ENCODE results near the gene CDX2. TPM values are rescaled to one million over a fixed set of nuclear protein-coding genes. Genes with fewer than 3 reads are reported as not detected.
A peak's percentile ranks its signal among the peaks of the same experiment; 100 is the strongest.

The CDX2 gene
- total RNA-seq, 1 donor from 2014 or later = not detected

DNA sequence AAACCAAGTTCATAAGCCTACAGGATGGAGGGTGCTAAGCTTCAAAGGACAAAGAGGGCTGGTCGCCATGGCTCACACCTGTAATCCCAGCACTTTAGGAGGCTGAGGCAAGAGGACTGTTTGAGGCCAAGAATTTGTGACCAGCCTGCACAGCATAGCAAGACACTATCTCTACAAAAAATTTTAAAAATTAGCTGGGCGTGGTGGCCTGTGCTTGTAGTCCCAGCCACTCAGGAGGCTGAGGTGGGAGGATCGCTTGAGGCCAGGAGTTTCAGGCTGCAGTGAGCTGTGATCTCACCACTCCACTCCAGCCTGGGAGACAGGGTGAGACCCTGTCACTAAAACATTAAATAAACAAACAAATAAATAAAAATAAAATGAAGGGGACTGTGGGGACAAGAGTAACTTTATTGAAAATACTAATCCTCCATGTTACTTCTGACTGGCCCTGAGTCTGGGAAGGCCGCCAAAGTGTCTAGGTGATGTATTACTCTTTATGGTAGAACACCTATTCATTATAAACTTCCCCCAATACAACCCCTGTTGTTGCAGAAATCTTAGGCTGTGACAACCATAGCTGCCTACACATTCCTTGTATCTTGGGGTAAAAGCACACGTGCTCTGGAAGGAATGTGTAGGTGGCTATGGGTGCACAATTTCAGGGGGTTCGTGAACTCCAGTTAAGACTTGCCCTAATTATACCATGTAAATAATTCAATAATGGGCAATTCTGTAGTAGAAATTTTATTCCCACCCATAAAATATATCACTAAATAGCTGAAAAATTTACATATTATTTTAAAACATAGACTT, 34.0 kb upstream of the CDX2 start:
- no peak overlapping the region for H3K4me3 ChIP-seq (ENCODE audit: low read depth, low read length)
- DNase-seq (ENCODE audit: low read depth) = no peak
- TF ChIP-seq, protein P1, sequence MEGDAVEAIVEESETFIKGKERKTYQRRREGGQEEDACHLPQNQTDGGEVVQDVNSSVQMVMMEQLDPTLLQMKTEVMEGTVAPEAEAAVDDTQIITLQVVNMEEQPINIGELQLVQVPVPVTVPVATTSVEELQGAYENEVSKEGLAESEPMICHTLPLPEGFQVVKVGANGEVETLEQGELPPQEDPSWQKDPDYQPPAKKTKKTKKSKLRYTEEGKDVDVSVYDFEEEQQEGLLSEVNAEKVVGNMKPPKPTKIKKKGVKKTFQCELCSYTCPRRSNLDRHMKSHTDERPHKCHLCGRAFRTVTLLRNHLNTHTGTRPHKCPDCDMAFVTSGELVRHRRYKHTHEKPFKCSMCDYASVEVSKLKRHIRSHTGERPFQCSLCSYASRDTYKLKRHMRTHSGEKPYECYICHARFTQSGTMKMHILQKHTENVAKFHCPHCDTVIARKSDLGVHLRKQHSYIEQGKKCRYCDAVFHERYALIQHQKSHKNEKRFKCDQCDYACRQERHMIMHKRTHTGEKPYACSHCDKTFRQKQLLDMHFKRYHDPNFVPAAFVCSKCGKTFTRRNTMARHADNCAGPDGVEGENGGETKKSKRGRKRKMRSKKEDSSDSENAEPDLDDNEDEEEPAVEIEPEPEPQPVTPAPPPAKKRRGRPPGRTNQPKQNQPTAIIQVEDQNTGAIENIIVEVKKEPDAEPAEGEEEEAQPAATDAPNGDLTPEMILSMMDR (conservative IDR thresholded peaks at IDR 0.05; ENCODE audit: low read depth, low read length) = no peak

DNA sequence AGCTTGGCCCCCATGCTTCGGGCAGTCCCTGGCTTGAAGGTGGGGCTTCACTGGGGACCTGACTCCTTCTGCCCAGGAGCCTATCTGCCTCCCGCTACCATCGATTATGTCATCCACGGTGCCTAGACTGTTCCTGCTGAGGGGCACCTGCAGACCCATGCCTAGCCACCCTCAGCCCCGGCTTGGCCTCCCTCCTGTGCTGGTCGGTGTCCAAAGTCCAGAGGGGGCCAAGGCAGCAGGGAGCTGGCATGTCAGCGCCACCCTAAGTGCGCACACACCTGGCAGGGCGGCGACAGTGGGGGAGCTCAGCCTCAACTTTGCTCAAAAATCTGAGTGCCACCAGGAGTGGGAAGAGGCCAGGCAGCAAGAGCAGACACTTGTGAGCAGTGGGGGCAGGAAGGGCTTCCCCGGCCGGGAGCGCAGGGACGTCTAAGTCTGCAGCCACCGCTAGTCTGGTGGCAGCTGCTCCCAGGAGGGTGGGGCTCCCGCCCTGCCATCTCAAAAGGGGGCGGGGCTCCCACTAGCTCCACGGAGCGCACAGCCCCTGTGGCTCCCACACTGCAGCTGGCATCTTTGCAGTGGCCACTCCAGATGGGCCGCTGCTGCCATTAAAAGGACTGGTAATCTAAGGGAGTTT, 32.8 kb upstream of the CDX2 start:
- TF ChIP-seq, protein P1 (conservative IDR thresholded peaks at IDR 0.05; ENCODE audit: low read depth, low read length) = no peak
- no peak for DNase-seq (ENCODE audit: low read depth)
- H3K4me3 ChIP-seq (ENCODE audit: low read depth, low read length) = no peak overlapping the region

DNA sequence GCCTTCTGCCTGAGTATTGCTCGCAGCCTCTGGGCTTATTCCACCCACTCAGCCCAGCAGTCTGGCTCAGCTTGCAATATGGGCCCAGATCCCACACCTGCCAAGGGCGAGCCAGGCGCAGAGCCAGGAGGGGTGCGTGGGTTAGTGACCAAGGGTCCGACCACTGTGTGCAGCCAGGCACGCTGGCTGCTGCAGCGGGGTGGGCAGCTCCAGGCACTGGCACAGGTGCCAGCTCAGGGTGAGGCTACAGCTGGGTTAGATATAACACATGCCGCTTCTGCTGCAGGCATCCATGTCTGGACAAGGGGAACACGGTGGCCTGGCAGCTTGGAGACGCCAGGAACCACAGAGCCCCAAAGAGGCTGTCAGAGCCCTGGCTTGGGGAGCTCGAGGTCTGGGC, 31.9 kb upstream of the CDX2 start:
- no peak for DNase-seq (ENCODE audit: low read depth)
- TF ChIP-seq, protein P1 (conservative IDR thresholded peaks at IDR 0.05; ENCODE audit: low read depth, low read length) = no peak
- no peak overlapping the region for H3K4me3 ChIP-seq (ENCODE audit: low read depth, low read length)

DNA sequence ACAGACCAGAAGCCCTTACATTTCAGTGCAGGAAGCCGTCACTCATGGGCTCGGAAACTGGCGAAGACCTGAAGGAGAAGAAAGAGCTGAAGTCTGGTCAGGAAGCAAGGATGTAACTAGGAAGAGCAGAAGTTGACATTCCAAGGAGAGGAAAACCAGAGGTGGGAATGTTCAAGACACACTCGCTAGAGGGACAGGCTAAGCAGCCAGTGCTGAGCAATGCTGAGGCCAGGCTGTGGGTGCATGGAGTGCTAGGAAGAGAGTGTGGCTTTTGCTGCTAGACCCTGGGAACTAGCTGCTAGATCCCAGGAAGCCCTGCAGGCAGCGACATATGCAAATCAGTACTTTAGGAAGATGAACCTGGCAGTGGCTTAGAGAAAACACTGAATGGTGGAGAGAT, 31.5 kb upstream of the CDX2 start:
- H3K4me3 ChIP-seq (ENCODE audit: low read depth, low read length) = no peak overlapping the region
- TF ChIP-seq, protein P1 (conservative IDR thresholded peaks at IDR 0.05; ENCODE audit: low read depth, low read length) = no peak
- DNase-seq (ENCODE audit: low read depth) = no peak

DNA sequence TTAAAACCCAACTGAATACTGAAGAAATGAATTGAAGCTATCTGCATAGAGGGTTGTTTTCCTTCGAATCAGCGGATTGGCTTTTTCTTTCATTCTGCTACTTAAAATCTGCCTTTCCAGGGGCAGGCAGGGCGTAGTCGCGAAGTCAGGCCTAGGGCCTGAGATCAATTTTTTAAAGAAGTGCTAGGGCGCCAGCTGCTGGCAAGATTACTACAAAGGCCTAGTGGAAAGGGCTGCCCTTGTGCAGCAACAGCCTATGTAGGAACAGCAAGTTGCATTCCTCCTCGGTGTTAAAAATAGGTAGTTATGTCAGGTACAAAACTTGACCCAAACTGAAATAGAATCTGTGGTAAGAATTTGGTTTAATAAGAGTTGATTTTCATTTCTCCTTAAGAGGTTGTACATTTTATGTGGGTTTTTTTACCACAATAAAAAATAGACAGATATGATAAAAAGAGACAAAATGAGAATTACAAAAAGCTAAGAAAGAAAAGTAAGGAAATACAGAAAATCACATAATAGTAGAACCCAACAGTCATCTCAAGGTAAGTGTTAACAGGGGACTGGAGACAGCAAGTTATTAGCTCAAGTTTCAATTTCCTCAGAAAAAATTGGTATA, 28.9 kb upstream of the CDX2 start:
- DNase-seq (ENCODE audit: low read depth) = no peak
- H3K4me3 ChIP-seq (ENCODE audit: low read depth, low read length) = no peak overlapping the region
- TF ChIP-seq, protein P1 (conservative IDR thresholded peaks at IDR 0.05; ENCODE audit: low read depth, low read length) = peak; percentile 68

DNA sequence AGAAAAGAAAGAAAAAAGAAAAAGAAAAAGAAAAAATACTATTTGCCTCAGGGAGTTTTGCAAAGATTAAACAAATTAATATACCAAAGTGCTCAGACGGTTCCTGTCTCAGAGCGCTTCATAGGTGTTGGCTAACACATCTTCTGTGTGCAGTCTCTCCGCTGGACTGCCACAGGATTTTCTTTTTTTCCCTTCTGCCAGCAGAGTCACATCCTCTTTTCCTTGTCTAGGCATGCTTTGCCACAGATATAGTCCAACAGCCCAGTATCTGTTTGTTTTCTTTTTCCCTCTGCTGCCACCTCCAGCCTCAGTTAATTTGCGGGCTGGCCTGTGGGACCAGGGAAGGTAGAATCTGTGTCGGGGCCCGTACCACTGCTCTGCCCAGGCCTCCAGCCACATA, 22.8 kb upstream of the CDX2 start:
- no peak for DNase-seq (ENCODE audit: low read depth)
- TF ChIP-seq, protein P1 (conservative IDR thresholded peaks at IDR 0.05; ENCODE audit: low read depth, low read length) = no peak

More for the DNA sequence above, 22.8 kb upstream of the CDX2 start:
- no peak overlapping the region for H3K4me3 ChIP-seq (ENCODE audit: low read depth, low read length)

Measured in epithelial cell of proximal tubule (primary cell).